COLO668 (cell line): ENCODE results near the gene ADGRE2.

Experiments
- DNase-seq: peaks from one replicate; lab custom pipeline; 2025; ENCODE audit not compliant: unreplicated experiment; lab: John Stamatoyannopoulos, UW

Gene ADGRE2

GRCh38 chr19:14748601-14749000, 29.8 kb downstream of the ADGRE2 start:
- DNase-seq: no peak

GRCh38 chr19:14746886-14747285, 31.5 kb downstream of the ADGRE2 start:
- no peak for DNase-seq

- no peak for DNase-seq
Observed at GRCh38 chr19:14735915-14736314, 42.4 kb downstream of the ADGRE2 start.

- DNase-seq: no peak
Observed at GRCh38 chr19:14733574-14733973, 44.8 kb downstream of the ADGRE2 start.

- no peak for DNase-seq
Observed at GRCh38 chr19:14732510-14732909, 45.9 kb downstream of the ADGRE2 start.

GRCh38 chr19:14731200-14731599, 47.2 kb downstream of the ADGRE2 start:
- DNase-seq: peak; percentile 2

- no peak for DNase-seq
Observed at GRCh38 chr19:14728595-14728994, 49.8 kb downstream of the ADGRE2 start.

- DNase-seq: no peak
Observed at GRCh38 chr19:14722127-14722526, 56.2 kb downstream of the ADGRE2 start.

GRCh38 chr19:14719162-14719561, 59.2 kb downstream of the ADGRE2 start:
- DNase-seq: no peak

- no peak for DNase-seq
Observed at GRCh38 chr19:14718522-14719116, 59.7 kb downstream of the ADGRE2 start.

GRCh38 chr19:14715841-14716240, 62.5 kb downstream of the ADGRE2 start:
- DNase-seq: no peak

GRCh38 chr19:14704450-14704849, 73.9 kb downstream of the ADGRE2 start:
- no peak for DNase-seq

GRCh38 chr19:14703833-14704232, 74.5 kb downstream of the ADGRE2 start:
- no peak for DNase-seq

- no peak for DNase-seq
Observed at GRCh38 chr19:14700711-14701375, 77.5 kb downstream of the ADGRE2 start.

- no peak for DNase-seq
Observed at GRCh38 chr19:14699641-14700040, 78.7 kb downstream of the ADGRE2 start.

GRCh38 chr19:14695471-14695870, 82.9 kb downstream of the ADGRE2 start:
- DNase-seq: no peak

GRCh38 chr19:14694641-14695266, 83.6 kb downstream of the ADGRE2 start:
- DNase-seq: no peak

GRCh38 chr19:14689598-14690503, 88.5 kb downstream of the ADGRE2 start, which contains the start of gene ZNF333:
Gene ZNF333, plus strand, starts transcription at chr19:14690048. Its CDS starts 3,444 bp downstream, at chr19:14693492.
- peak; percentile 91 for DNase-seq

- peak; percentile 9 for DNase-seq
Observed at GRCh38 chr19:14686411-14686810, 91.9 kb downstream of the ADGRE2 start.

GRCh38 chr19:14683439-14683838, 94.9 kb downstream of the ADGRE2 start:
- DNase-seq: no peak
